DND-41 (cell line): ENCODE data around the gene VPS13C.

Source experiments
- ATAC-seq: fragments of 200-7000 bp; cut with Tn5 transposase; 3 replicates; pipeline ENCODE4 v1.9.1; 2021; ENCODE audit warnings: low read depth; ENCODE audit not compliant: insufficient read depth
- DNase-seq: peaks from one replicate; pipeline ENCODE4 v3.0.0-alpha.2; 2020
- H2AFZ ChIP-seq: 2 replicates; pipeline ENCODE4 v1.6.0; 2012; ENCODE audit warnings: low read depth, low read length
- H3K27ac ChIP-seq: 2 replicates; pipeline ENCODE4 v1.5.1; 2012; ENCODE audit warnings: low read length, inconsistent platforms
- H3K27me3 ChIP-seq: fragments of 200-600 bp; sonication (generic); 2 replicates; pipeline ENCODE4 v1.6.0; 2012; ENCODE audit warnings: low read length, mild to moderate bottlenecking, inconsistent platforms; ENCODE audit not compliant: insufficient read depth, poor library complexity
- H3K36me3 ChIP-seq: 2 replicates; pipeline ENCODE4 v1.5.1; 2012; ENCODE audit warnings: low read length, inconsistent platforms; ENCODE audit not compliant: insufficient read depth
- H3K4me1 ChIP-seq: 2 replicates; pipeline ENCODE4 v1.5.1; 2012; ENCODE audit warnings: mild to moderate bottlenecking, low read length; ENCODE audit not compliant: insufficient read depth
- H3K4me2 ChIP-seq: 2 replicates; pipeline ENCODE4 v1.6.0; 2012; ENCODE audit warnings: mild to moderate bottlenecking, moderate library complexity, low read length, inconsistent platforms; ENCODE audit not compliant: insufficient read depth
- H3K4me3 ChIP-seq, 2 experiments: fragments of 200-600 bp in 1 of 2; shearing (Covaris generic) in 1 of 2; 2 replicates each; pipeline ENCODE4 v1.5.1; 2012 to 2016; ENCODE audit warnings: inconsistent platforms in 2 of 2, low read length in 2 of 2, mild to moderate bottlenecking in 2 of 2, low read depth in 1 of 2, moderate library complexity in 1 of 2
- H3K79me2 ChIP-seq: 2 replicates; pipeline ENCODE4 v1.6.0; 2012; ENCODE audit warnings: low read length, inconsistent platforms; ENCODE audit not compliant: insufficient read depth
- H3K9ac ChIP-seq: 2 replicates; pipeline ENCODE4 v1.6.0; 2012; ENCODE audit warnings: low read depth, mild to moderate bottlenecking, inconsistent platforms, low read length, moderate library complexity
- H3K9me3 ChIP-seq: 2 replicates; pipeline ENCODE4 v1.5.1; 2012; ENCODE audit warnings: low read length, moderate library complexity, mild to moderate bottlenecking, inconsistent platforms; ENCODE audit not compliant: insufficient read depth, severe bottlenecking
- H4K20me1 ChIP-seq: 2 replicates; pipeline ENCODE4 v1.6.0; 2012; ENCODE audit warnings: low read length; ENCODE audit not compliant: insufficient read depth
- EZH2 ChIP-seq: IDR thresholded peaks from 3 replicates; pipeline ENCODE4 v1.6.1; 2012; ENCODE audit warnings: borderline replicate concordance, low read depth, mild to moderate bottlenecking, moderate library complexity, low read length, inconsistent platforms; ENCODE audit not compliant: severe bottlenecking
- TF ChIP-seq, protein P1 (sequence below): IDR thresholded peaks from 2 replicates; pipeline ENCODE4 v1.5.1; 2012; ENCODE audit warnings: borderline replicate concordance, low read length, moderate library complexity, mild to moderate bottlenecking; ENCODE audit not compliant: poor library complexity, severe bottlenecking; ENCODE audit errors: extremely low read depth

Gene VPS13C

DNA sequence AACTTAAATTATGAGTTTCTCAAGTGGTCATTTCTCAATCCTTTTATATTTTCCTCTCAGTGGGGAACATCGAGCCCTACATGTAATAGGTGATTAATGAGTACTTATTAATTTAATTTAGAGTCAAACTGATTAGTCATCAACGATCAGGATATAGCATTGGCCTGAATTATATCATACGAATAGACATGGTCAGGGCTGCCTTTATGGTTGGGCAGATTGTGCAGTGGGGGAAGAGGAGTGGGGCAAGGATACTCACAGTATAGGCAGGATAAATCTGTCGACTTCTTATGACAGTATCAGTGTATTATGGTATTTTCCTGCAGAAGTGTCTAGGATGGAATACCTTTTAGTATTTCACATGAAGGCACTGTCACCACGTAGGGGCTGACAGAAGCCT is 33.6 kb upstream of the VPS13C start:
- no peak for TF ChIP-seq EZH2
- TF ChIP-seq, protein P1, sequence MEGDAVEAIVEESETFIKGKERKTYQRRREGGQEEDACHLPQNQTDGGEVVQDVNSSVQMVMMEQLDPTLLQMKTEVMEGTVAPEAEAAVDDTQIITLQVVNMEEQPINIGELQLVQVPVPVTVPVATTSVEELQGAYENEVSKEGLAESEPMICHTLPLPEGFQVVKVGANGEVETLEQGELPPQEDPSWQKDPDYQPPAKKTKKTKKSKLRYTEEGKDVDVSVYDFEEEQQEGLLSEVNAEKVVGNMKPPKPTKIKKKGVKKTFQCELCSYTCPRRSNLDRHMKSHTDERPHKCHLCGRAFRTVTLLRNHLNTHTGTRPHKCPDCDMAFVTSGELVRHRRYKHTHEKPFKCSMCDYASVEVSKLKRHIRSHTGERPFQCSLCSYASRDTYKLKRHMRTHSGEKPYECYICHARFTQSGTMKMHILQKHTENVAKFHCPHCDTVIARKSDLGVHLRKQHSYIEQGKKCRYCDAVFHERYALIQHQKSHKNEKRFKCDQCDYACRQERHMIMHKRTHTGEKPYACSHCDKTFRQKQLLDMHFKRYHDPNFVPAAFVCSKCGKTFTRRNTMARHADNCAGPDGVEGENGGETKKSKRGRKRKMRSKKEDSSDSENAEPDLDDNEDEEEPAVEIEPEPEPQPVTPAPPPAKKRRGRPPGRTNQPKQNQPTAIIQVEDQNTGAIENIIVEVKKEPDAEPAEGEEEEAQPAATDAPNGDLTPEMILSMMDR: no peak
- no peak overlapping the region for H3K27ac ChIP-seq
- H3K4me3 ChIP-seq: no peak overlapping the region

DNA sequence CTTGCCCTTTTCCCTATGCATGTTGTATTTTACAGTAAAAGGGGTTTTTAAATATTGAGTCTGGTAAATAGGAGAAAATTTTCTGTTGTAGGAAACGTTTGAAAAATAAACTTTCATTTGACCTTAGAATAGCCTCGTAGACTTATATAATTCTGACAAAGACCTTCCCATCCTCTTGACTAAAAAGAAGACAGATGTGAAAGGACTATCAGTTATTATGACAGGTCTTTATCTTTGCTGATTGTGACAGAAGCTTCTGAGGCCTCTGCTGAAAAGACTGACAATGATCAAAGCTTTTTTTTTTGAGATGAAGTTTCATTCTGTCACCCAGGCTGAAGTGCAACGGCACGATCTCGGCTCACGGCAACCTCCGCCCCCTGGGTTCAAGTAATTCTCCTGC is 30.7 kb upstream of the VPS13C start:
- ATAC-seq (no peak), DNase-seq (no peak)
- no peaks in the 10 kb centered on the region for H4K20me1 ChIP-seq
- no peak overlapping the region for H3K4me2 ChIP-seq
- H3K9me3 ChIP-seq: no peaks in the 10 kb centered on the region
- no peak overlapping the region for H3K4me3 ChIP-seq
- no peak overlapping the region for H2AFZ ChIP-seq
- TF ChIP-seq, protein P1: no peak
- no peak for TF ChIP-seq EZH2
- H3K9ac ChIP-seq: no peak overlapping the region
- H3K27ac ChIP-seq: no peak overlapping the region
- peaks cover 7% of the 10 kb centered on the region; the same call in 1 of the 2 replicates for H3K4me1 ChIP-seq
- H3K36me3 ChIP-seq: no peaks in the 10 kb centered on the region
- no peaks in the 10 kb centered on the region for H3K79me2 ChIP-seq
- H3K27me3 ChIP-seq: no peaks in the 10 kb centered on the region

More for the DNA sequence above, 33.6 kb upstream of the VPS13C start:
- Histone ChIP-seq H3K27me3 (no peaks in the 10 kb centered on the region), H4K20me1 (no peaks in the 10 kb centered on the region), H3K36me3 (no peaks in the 10 kb centered on the region), H3K9me3 (no peaks in the 10 kb centered on the region), H3K9ac (no peak overlapping the region), H3K79me2 (no peaks in the 10 kb centered on the region), H3K4me1 (no peaks in the 10 kb centered on the region), H2AFZ (no peak overlapping the region), H3K4me2 (no peak overlapping the region)
- DNase-seq (no peak), ATAC-seq (no peak)

DNA sequence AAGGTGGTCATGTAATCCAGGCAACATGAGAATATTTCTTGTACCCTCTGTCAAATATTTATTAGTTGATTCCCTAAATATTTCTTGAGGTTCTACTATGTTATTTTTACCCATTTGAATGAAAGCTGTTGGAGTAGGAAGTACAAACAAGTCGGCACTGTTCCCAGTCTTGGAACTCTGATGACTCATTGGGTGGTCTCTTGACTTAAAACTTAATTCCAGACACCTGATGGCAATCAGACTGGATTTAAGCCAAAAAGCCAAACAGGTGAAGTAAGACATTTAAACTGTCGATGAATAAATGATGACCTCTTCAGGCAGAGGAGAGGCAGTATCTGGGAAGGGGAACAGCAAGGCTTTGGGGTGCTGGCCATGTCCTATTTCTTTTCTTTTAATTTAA is 29.4 kb upstream of the VPS13C start:
- H3K36me3 ChIP-seq: no peaks in the 10 kb centered on the region
- no peaks in the 10 kb centered on the region for H3K9me3 ChIP-seq
- H2AFZ ChIP-seq: no peak overlapping the region
- peaks cover 7% of the 10 kb centered on the region; the same call in 1 of the 2 replicates for H3K4me1 ChIP-seq
- H3K4me3 ChIP-seq: no peak overlapping the region
- H3K27ac ChIP-seq: no peak overlapping the region
- no peaks in the 10 kb centered on the region for H3K79me2 ChIP-seq
- H3K9ac ChIP-seq: no peak overlapping the region
- H3K4me2 ChIP-seq: no peak overlapping the region
- no peaks in the 10 kb centered on the region for H4K20me1 ChIP-seq
- H3K27me3 ChIP-seq: no peaks in the 10 kb centered on the region
- TF ChIP-seq, protein P1: no peak
- TF ChIP-seq EZH2: no peak
- DNase-seq: no peak
- ATAC-seq: no peak

DNA sequence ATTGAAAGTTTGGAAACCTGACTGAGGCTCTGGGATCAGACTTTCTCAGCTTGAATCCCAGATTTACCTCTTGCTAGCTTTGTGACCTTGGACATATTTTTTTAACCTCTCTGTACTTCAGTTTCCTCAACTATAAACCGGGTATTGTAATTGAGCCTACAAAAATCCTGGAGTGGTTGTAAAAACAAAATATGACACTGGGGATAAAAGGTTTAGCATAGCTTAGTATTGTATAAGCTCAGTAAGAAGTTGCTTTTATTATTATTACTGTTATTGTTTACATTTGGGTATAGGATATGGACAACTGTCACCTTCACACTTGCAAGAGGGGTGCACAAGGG is 28.1 kb upstream of the VPS13C start:
- no peak for DNase-seq
- H3K4me2 ChIP-seq: no peak overlapping the region
- H3K9ac ChIP-seq: no peak overlapping the region
- no peaks in the 10 kb centered on the region for H3K9me3 ChIP-seq
- no peak overlapping the region for H3K27ac ChIP-seq
- peaks cover 7% of the 10 kb centered on the region; the same call in 1 of the 2 replicates for H3K4me1 ChIP-seq
- TF ChIP-seq, protein P1: no peak
- TF ChIP-seq EZH2: no peak
- H3K36me3 ChIP-seq: no peaks in the 10 kb centered on the region
- no peaks in the 10 kb centered on the region for H3K79me2 ChIP-seq
- no peaks in the 10 kb centered on the region for H4K20me1 ChIP-seq
- no peak for ATAC-seq
- no peaks in the 10 kb centered on the region for H3K27me3 ChIP-seq
- no peak overlapping the region for H3K4me3 ChIP-seq
- H2AFZ ChIP-seq: no peak overlapping the region
